ENCODE data around the gene UBASH3B.
"Not testable (repeated sequence)": the region's sequence is repeated elsewhere in the genome, so short reads cannot be mapped to it uniquely, and the experiment has no call there.

Gene UBASH3B

GRCh38 chr11:122711362-122711761 is 55.8 kb downstream of the UBASH3B start:
- no peak for DNase-seq

- no peak for DNase-seq
Observed at GRCh38 chr11:122711831-122712381, 56.4 kb downstream of the UBASH3B start.

GRCh38 chr11:122714004-122714403 is 58.5 kb downstream of the UBASH3B start:
- DNase-seq, result no peak

GRCh38 chr11:122714484-122714883 is 59.0 kb downstream of the UBASH3B start:
- DNase-seq, result no peak

- DNase-seq, result no peak
Observed at GRCh38 chr11:122715548-122716440, 60.3 kb downstream of the UBASH3B start.

- DNase-seq, result no peak
Observed at GRCh38 chr11:122717264-122717867, 61.8 kb downstream of the UBASH3B start.

GRCh38 chr11:122720107-122720881 is 64.8 kb downstream of the UBASH3B start:
- no peak for DNase-seq

GRCh38 chr11:122721201-122721963 is 65.9 kb downstream of the UBASH3B start:
- DNase-seq, result no peak

GRCh38 chr11:122721964-122722266 is 66.4 kb downstream of the UBASH3B start:
- no peak for DNase-seq

GRCh38 chr11:122723106-122723505 is 67.6 kb downstream of the UBASH3B start:
- DNase-seq, result no peak

GRCh38 chr11:122723576-122723975 is 68.1 kb downstream of the UBASH3B start:
- no peak for DNase-seq

- DNase-seq, result no peak
Observed at GRCh38 chr11:122724520-122724919, 69.0 kb downstream of the UBASH3B start.

- DNase-seq, result no peak
Observed at GRCh38 chr11:122726028-122726427, 70.5 kb downstream of the UBASH3B start.

- DNase-seq, result no peak
Observed at GRCh38 chr11:122727101-122727929, 71.8 kb downstream of the UBASH3B start.

GRCh38 chr11:122728561-122728960 is 73.0 kb downstream of the UBASH3B start:
- DNase-seq, result no peak

- no peak for DNase-seq
Observed at GRCh38 chr11:122729139-122729538, 73.6 kb downstream of the UBASH3B start.

GRCh38 chr11:122730694-122731093 is 75.2 kb downstream of the UBASH3B start:
- DNase-seq, result not testable (repeated sequence)

GRCh38 chr11:122731500-122731913 is 76.0 kb downstream of the UBASH3B start:
- no peak for DNase-seq

- no peak for DNase-seq
Observed at GRCh38 chr11:122732342-122733315, 77.1 kb downstream of the UBASH3B start.

GRCh38 chr11:122733318-122733717 is 77.8 kb downstream of the UBASH3B start:
- DNase-seq, result no peak

Data from NCI-H2171 (cell line).